Natural killer cell (primary cell): ENCODE results near the gene LEPROT. TPM values are rescaled to one million over a fixed set of nuclear protein-coding genes. Genes with fewer than 3 reads are reported as not detected.
"Not testable (repeated sequence)": the region's sequence is repeated elsewhere in the genome, so short reads cannot be mapped to it uniquely, and the experiment has no call there.

Source experiments
- ATAC-seq, 3 donors: fragments of 150-1000 bp in 2 of 3; fragments of 200-7000 bp in 1 of 3; cut with Tn5 transposase; 1 replicate in 1 of 3; 2 replicates in 2 of 3; pipeline ENCODE4 v1.10.0; 2021; ENCODE audit warnings: mild to moderate bottlenecking in 2 of 3, moderate library complexity in 2 of 3
- DNase-seq, 2 donors: peaks; one replicate each; pipeline versions ENCODE4 v3.0.0 to v3.0.0-alpha.2; 2013 to 2021; ENCODE audit warnings: mixed read lengths in 1 of 2
- H3K27ac ChIP-seq: one replicate; pipeline ENCODE4 v1.5.1; 2013; ENCODE audit warnings: mild to moderate bottlenecking, low read length
- H3K27me3 ChIP-seq: one replicate; pipeline ENCODE4 v1.6.1; 2013; ENCODE audit warnings: low read length; ENCODE audit not compliant: control insufficient read depth, insufficient read depth
- H3K36me3 ChIP-seq: one replicate; pipeline ENCODE4 v1.6.1; 2013; ENCODE audit warnings: low read length; ENCODE audit not compliant: control insufficient read depth, insufficient read depth
- H3K4me1 ChIP-seq: one replicate; pipeline ENCODE4 v1.6.1; 2013; ENCODE audit warnings: low read length; ENCODE audit not compliant: control insufficient read depth, insufficient read depth
- H3K4me3 ChIP-seq: one replicate; pipeline ENCODE4 v1.5.1; 2013; ENCODE audit warnings: low read length
- H3K9me3 ChIP-seq: one replicate; pipeline ENCODE4 v1.6.1; 2013; ENCODE audit warnings: low read length; ENCODE audit not compliant: control insufficient read depth, insufficient read depth
- H3K27ac Mint-ChIP-seq, 2 donors: one replicate each; pipeline ENCODE4 v1.8.0; 2022; ENCODE audit warnings: mild to moderate bottlenecking in 2 of 2, mixed read lengths in 2 of 2, moderate library complexity in 1 of 2
- H3K27me3 Mint-ChIP-seq, 2 donors: one replicate each; pipeline ENCODE4 v1.8.0; 2022; ENCODE audit warnings: low read depth in 2 of 2, mixed read lengths in 2 of 2
- H3K36me3 Mint-ChIP-seq: one replicate; pipeline ENCODE4 v1.8.0; 2022; ENCODE audit warnings: mixed read lengths
- H3K4me1 Mint-ChIP-seq, 2 donors: one replicate each; pipeline ENCODE4 v1.8.0; 2022; ENCODE audit warnings: mixed read lengths in 2 of 2
- H3K4me3 Mint-ChIP-seq: one replicate; pipeline ENCODE4 v1.8.0; 2022; ENCODE audit warnings: mild to moderate bottlenecking, moderate library complexity, mixed read lengths
- H3K9me3 Mint-ChIP-seq, 2 donors: one replicate each; pipeline ENCODE4 v1.8.0; 2022; ENCODE audit warnings: mixed read lengths in 2 of 2
- CTCF ChIP-seq: fragments of 200-600 bp; IDR thresholded peaks from one replicate; pipeline ENCODE4 v1.8.0; 2022; ENCODE audit warnings: antibody characterized with exemption
- WGBS: methylation state at CpG from one replicate; pipeline ENCODE4 v1.1.7; 2013; ENCODE audit warnings: missing lambda C conversion rate; ENCODE audit not compliant: insufficient coverage; 5-methylcytosine and 5-hydroxymethylcytosine counted together
- intact Hi-C: fragments of 100-400 bp; cut with micrococcal nuclease; formaldehyde crosslinking; loops from one replicate; pipeline ENCODE4 v1.14.2; 2022
- total RNA-seq, 4 donors: library from RNA; stranded (reverse); fragments of 120-200 nt in 1 of 4; gene quantifications; one replicate each; pipeline versions ENCODE4 v1.2.3 to v1.2.4, GENCODE V29; 2013 to 2022

LEPROT gene
- total RNA-seq, 3 donors from 2014 or later (not counting 1 experiment from before 2014, with no cell fraction given) = 18.1 to 33.0 (median 20.3) TPM

- no peak for TF ChIP-seq CTCF
- H3K27ac Mint-ChIP-seq = no peak overlapping the region
- Histone ChIP-seq H3K9me3 (no peaks in the 10 kb centered on the region), H3K4me3 (no peak overlapping the region), H3K36me3 (no peaks in the 10 kb centered on the region), H3K27ac (no peak overlapping the region), H3K27me3 (no peaks in the 10 kb centered on the region), H3K4me1 (no peaks in the 10 kb centered on the region)
- H3K4me3 Mint-ChIP-seq = no peak overlapping the region
- H3K4me1 Mint-ChIP-seq = no peaks in the 10 kb centered on the region
- intact Hi-C loops = no loop called here
- peaks cover 0 to 3% of the 10 kb centered on the region in 2 donors for H3K9me3 Mint-ChIP-seq
- H3K36me3 Mint-ChIP-seq = peaks cover 4% of the 10 kb centered on the region
- H3K27me3 Mint-ChIP-seq = peaks cover 21 to 23% of the 10 kb centered on the region in 2 donors
- ATAC-seq = no peak
- 91% methylated on average over 4 of the region's 4 CpGs for WGBS
- DNase-seq = no peak
Measured at GRCh38 chr1:65377496-65378246, 42.8 kb upstream of the LEPROT start.

- Mint-ChIP-seq H3K4me1 (no peaks in the 10 kb centered on the region), H3K27me3 (peaks cover 21 to 23% of the 10 kb centered on the region in 2 donors), H3K4me3 (no peak overlapping the region), H3K27ac (no peak overlapping the region), H3K9me3 (peaks cover 0 to 3% of the 10 kb centered on the region in 2 donors), H3K36me3 (peaks cover 4% of the 10 kb centered on the region)
- H3K27me3 ChIP-seq = no peaks in the 10 kb centered on the region
- H3K36me3 ChIP-seq = no peaks in the 10 kb centered on the region
- 77% methylated on average over 2 of the region's 2 CpGs for WGBS
- DNase-seq (no peak), ATAC-seq (no peak)
- H3K4me1 ChIP-seq = no peaks in the 10 kb centered on the region
- intact Hi-C loops = no loop called here
- H3K27ac ChIP-seq = no peak overlapping the region
- no peak for TF ChIP-seq CTCF
- H3K9me3 ChIP-seq = no peaks in the 10 kb centered on the region
- no peak overlapping the region for H3K4me3 ChIP-seq
Measured at GRCh38 chr1:65378247-65378946, 42.1 kb upstream of the LEPROT start.

- WGBS = 100% methylated on average over 3 of the region's 5 CpGs
- H3K27me3 ChIP-seq, H3K4me1 Mint-ChIP-seq, intact Hi-C loops, H3K4me1 ChIP-seq, H3K9me3 Mint-ChIP-seq, ATAC-seq, H3K36me3 ChIP-seq, H3K27ac ChIP-seq, H3K4me3 Mint-ChIP-seq, H3K36me3 Mint-ChIP-seq, H3K4me3 ChIP-seq, H3K27ac Mint-ChIP-seq, H3K9me3 ChIP-seq, DNase-seq: not testable (repeated sequence)
- peaks cover 10% of the 10 kb centered on the region in 2 donors for H3K27me3 Mint-ChIP-seq
Measured at GRCh38 chr1:65384426-65384825, 36.0 kb upstream of the LEPROT start.

GRCh38 chr1:65386439-65386838, 34.0 kb upstream of the LEPROT start:
- H3K27ac ChIP-seq = no peak overlapping the region
- Mint-ChIP-seq H3K27ac (no peak overlapping the region), H3K4me3 (no peak overlapping the region), H3K27me3 (peaks cover 7 to 10% of the 10 kb centered on the region in 2 donors), H3K9me3 (no peaks in the 10 kb centered on the region), H3K36me3 (no peaks in the 10 kb centered on the region), H3K4me1 (no peaks in the 10 kb centered on the region)
- DNase-seq (no peak), ATAC-seq (no peak)
- no peaks in the 10 kb centered on the region for H3K27me3 ChIP-seq
- 97% methylated on average over 3 of the region's 3 CpGs for WGBS
- H3K36me3 ChIP-seq = no peaks in the 10 kb centered on the region
- H3K4me3 ChIP-seq = no peak overlapping the region
- TF ChIP-seq CTCF = no peak
- no peaks in the 10 kb centered on the region for H3K9me3 ChIP-seq
- no peaks in the 10 kb centered on the region for H3K4me1 ChIP-seq
- intact Hi-C loops = no loop called here
